Activated gamma-delta T cell treated with anti-CD3 and anti-CD28 coated beads, Interleukin-2, amount 50 U/mL, for 16 hours (primary cell): ENCODE data around the gene TP53I11.

Source experiments
- DNase-seq: peaks from one replicate; pipeline ENCODE4 v3.0.0-alpha.2; 2020; ENCODE audit warnings: low read depth

The TP53I11 gene

GRCh38 chr11:44912270-44912987 is 38.3 kb downstream of the TP53I11 start:
- no peak for DNase-seq

- DNase-seq = peak; percentile 80
Observed at GRCh38 chr11:44911029-44911814, 39.5 kb downstream of the TP53I11 start.

GRCh38 chr11:44910591-44910990 is 40.1 kb downstream of the TP53I11 start:
- DNase-seq = no peak

- no peak for DNase-seq
Observed at GRCh38 chr11:44909557-44909956, 41.1 kb downstream of the TP53I11 start.

GRCh38 chr11:44906649-44907048 is 44.0 kb downstream of the TP53I11 start:
- DNase-seq = no peak

GRCh38 chr11:44905131-44905866 is 45.4 kb downstream of the TP53I11 start:
- DNase-seq = no peak

- DNase-seq = no peak
Observed at GRCh38 chr11:44904261-44905020, 46.2 kb downstream of the TP53I11 start.

- DNase-seq = no peak
Observed at GRCh38 chr11:44903518-44903917, 47.2 kb downstream of the TP53I11 start.

- no peak for DNase-seq
Observed at GRCh38 chr11:44903035-44903434, 47.6 kb downstream of the TP53I11 start.

GRCh38 chr11:44901786-44902185 is 48.9 kb downstream of the TP53I11 start:
- DNase-seq = no peak

- DNase-seq = no peak
Observed at GRCh38 chr11:44901120-44901633, 49.5 kb downstream of the TP53I11 start.

GRCh38 chr11:44899959-44900358 is 50.7 kb downstream of the TP53I11 start:
- DNase-seq = no peak

- peak; percentile 30 for DNase-seq
Observed at GRCh38 chr11:44893846-44894617, 56.7 kb downstream of the TP53I11 start.

GRCh38 chr11:44893308-44893822 is 57.3 kb downstream of the TP53I11 start:
- DNase-seq = no peak

GRCh38 chr11:44892843-44893242 is 57.8 kb downstream of the TP53I11 start:
- DNase-seq = no peak

- DNase-seq = no peak
Observed at GRCh38 chr11:44889266-44889665, 61.4 kb downstream of the TP53I11 start.

GRCh38 chr11:44887636-44888035 is 63.0 kb downstream of the TP53I11 start:
- no peak for DNase-seq

GRCh38 chr11:44886790-44887140 is 63.9 kb downstream of the TP53I11 start:
- DNase-seq = no peak

GRCh38 chr11:44885919-44886789 is 64.5 kb downstream of the TP53I11 start:
- DNase-seq = no peak
